NK-92 (cell line): ENCODE measurements around the gene TMEM167B.
"Not testable (repeated sequence)": the region's sequence is repeated elsewhere in the genome, so short reads cannot be mapped to it uniquely, and the experiment has no call there.

Source experiments
- DNase-seq: peaks from one replicate; lab custom pipeline; 2025; ENCODE audit not compliant: unreplicated experiment; lab: John Stamatoyannopoulos, UW

The TMEM167B gene

DNA sequence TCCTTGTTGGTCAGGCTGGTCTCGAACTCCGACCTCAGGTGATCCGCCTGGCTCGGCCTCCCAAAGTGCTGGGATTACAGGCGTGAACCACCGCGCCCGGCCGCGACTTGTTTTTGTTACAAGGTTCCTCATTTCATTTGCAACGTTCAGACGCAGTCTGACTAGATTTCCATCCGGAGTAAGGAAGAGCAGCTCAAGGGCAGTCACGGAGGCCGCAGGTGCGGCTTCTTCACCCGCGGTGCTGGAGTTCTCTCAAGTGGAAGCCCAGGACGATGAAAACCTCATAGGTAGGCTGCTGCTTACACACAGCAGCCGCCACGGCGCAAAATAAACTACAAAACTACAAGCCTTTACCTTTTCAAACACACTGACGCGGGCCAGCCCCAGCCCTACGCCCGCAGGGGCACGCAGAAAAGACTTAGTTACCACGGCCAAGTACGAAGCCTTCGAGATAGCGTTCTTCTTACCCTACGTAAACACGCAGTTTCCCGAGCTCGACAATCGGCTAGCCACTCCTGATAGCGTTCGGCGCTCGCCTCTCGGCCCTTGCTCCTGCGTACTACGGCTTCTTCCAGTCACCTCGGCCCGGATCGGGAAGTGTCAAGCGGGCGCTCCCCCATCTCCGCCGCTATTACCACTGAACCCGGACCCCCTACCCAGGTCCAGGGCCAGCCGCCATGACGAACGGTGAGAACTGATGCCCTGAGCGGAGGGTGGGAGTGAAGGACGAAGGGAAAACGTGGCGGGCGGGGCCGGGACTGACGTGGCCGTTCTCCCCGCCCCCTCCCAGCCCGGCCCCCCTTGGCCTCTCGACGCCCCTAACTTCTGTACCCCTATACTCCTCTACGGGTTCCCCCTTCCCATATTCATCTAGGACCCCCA, at the start of gene TMEM167B:
Gene TMEM167B, plus strand, starts transcription at position 569 of the 882 bp plus-strand sequence. Its CDS starts 109 bp downstream, at position 678.
- peak; percentile 35 for DNase-seq

- no peak for DNase-seq
Measured at GRCh38 chr1:109040989-109041620, 49.5 kb upstream of the TMEM167B start.

GRCh38 chr1:109041621-109042468, 48.7 kb upstream of the TMEM167B start, which contains the start of gene WDR47:
WDR47 (minus strand) TSS chr1:109042102; CDS start chr1:109023512, 18,590 bp downstream.
- peak; percentile 73 for DNase-seq

DNA sequence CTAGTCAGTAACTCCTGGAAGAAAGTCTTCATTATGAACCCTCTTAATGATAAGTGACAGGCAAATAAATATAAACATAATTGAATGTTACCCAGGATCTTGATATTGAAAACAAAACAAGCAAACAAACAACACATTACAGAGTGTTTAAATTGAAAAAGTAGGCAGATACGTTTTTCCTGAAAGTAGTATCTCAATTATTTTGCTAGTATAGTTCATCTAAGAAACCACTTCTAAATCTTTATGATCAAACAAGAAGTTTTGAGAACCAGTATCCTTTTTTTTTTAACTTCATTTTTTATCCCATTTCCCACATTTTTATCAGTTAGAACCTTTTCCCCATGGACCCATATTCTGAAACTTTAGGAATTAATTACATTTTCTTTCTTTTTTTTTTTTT, 45.0 kb upstream of the TMEM167B start:
- no peak for DNase-seq

DNA sequence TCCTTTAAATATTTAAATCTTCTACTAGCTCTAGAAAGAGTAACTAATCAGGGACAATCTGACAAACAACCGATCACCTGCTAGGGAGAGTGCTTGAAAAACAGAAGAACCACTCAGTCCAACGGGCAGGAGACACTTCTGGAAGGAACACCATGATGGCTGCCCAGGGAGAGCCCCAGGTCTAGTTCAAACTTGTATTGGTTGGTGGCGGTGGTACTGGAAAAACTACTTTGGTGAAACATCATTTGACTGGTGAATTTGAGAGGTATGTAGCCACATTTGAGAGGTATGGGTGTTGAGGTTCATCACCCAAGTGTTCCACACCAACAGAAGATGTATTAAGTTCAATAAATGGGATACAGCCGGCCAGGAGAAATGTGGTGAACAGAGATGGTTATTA, 43.9 kb upstream of the TMEM167B start:
- DNase-seq: no peak

DNA sequence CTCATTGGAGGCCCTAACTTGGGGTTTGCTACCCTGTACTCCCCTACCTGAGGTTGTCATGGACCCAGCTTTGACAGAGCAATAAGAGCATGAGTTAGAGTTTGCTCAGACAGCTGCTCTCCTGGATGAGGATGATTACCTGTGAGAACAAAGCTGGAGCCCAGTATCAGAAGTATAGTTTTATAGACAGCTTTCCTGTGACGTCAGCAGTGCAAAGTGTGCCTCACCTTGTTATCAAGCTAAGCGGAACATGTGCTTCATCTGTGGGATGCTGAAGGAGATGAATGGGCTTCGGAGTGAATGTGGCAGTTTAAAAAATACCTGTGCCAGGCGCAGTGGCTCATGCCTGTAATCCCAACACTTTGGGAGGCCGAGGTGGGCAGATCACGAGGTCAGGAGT, 43.2 kb upstream of the TMEM167B start:
- no peak for DNase-seq

- DNase-seq: no peak
Measured at GRCh38 chr1:109048335-109048734, 42.2 kb upstream of the TMEM167B start.

- DNase-seq: no peak
Measured at GRCh38 chr1:109050228-109050995, 40.2 kb upstream of the TMEM167B start.

GRCh38 chr1:109052145-109052544, 38.4 kb upstream of the TMEM167B start:
- DNase-seq: not testable (repeated sequence)

DNA sequence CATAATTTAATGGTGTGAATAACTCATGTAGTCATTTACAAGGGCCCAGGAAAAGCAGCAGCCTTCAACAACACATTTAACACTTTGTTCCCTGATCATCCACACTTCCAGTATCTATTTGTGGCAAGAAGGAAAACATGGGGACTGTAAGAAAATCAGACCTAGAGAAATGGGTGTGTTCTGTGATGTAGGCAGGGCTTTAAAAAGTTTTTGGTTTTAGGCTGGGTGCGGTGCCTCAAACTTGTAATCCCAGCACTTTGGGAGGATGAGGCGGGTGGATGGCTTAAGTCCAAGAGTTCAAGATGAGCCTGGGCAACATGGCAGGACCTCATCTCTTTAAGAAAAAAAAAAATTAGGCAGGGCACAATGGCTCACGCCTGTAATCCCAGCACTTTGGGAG, 34.5 kb upstream of the TMEM167B start:
- no peak for DNase-seq

- no peak for DNase-seq
Measured at GRCh38 chr1:109059026-109059425, 31.5 kb upstream of the TMEM167B start.

- no peak for DNase-seq
Measured at GRCh38 chr1:109060707-109061106, 29.9 kb upstream of the TMEM167B start.

DNA sequence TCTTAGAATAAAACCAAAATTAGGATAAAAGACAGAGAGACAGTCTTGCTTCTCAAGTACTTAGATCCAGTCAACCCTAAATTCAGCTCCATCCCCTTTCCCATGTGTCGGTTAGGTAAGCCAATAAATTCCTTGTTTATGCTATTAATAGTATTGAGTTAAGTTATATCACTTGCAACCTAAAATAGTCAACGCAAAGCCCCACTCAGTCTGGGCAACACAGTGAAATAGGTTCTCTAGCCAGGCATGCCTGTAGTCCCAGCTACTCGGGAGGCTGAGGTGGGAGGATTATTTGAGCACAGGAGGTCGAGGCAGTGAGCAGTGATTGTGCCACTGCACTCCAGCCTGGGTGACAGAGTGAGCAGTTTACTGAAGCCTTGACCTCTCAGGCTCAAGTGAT, 29.4 kb upstream of the TMEM167B start:
- DNase-seq: no peak

- no peak for DNase-seq
Measured at GRCh38 chr1:109065137-109065536, 25.4 kb upstream of the TMEM167B start.

DNA sequence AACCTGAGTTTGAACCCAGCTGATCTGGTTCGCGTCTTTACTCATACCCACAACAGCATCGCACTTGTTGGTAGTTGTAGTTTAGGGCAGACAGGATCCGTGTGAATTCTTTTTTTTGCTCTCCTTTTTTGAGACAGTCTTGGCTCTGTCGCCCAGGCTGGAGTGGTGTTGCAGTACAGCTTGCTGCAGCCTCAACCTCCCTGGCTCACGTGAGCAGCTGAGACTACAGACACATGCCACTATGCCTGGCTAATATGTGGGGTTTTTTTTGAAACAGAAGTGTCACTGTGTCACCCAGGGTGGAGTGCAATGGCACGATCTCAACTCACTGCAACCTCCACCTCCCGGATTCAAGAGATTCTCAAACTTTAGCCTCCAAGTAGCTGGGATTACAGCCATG, 22.7 kb upstream of the TMEM167B start:
- no peak for DNase-seq

- DNase-seq: no peak
Measured at GRCh38 chr1:109069294-109069693, 21.3 kb upstream of the TMEM167B start.

DNA sequence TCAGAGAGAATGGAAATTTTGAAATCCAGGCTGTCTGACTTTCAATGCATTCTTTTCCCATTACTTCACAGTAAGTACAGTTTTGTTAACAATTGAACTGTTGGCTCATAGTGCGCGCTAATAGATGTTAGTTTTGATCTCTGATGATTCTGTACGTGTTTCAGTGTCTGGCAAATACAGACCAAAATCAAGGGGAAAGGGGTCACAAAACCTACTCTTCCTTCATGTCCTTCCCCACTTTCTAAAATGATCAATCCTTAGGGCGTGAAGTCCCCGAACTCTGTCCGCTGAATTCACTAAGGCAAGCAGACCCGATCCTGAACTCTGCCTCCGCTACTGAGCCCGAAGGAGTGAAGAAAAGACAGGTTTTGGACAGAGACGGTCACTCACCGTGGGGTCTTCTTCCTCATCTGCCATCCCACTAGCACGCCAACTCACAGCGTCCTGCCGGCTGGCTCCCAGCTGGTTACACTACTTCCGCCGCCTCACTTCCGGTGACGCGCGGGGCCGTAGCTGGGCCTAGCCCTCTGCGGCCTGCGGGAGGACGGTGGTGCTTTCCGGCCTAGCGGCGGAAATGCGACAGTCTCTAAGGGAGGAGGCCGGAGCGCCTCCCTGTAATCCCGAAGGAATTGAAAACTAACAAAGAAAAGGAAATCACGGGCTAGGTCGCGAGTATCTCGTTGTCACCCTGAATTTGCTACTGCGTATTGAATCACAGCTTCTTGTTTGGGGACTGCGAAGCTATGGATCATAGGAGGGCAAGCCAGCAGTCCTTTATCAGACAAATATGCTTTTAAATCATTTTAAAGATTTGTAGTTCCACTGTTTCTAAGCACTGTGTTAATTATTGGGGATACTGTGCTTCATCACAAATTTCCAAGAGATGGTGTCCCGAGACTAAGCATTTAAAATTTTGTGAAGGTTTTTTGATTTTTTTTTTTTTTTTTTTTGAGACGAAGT, 14.8 kb upstream of the TMEM167B start, which contains the start of gene TAF13:
Gene TAF13, minus strand, starts transcription at position 473 of the 960 bp plus-strand sequence. Its CDS starts 56 bp downstream, at position 417.
- no peak for DNase-seq

GRCh38 chr1:109078317-109078716, 12.2 kb upstream of the TMEM167B start:
- DNase-seq: no peak

DNA sequence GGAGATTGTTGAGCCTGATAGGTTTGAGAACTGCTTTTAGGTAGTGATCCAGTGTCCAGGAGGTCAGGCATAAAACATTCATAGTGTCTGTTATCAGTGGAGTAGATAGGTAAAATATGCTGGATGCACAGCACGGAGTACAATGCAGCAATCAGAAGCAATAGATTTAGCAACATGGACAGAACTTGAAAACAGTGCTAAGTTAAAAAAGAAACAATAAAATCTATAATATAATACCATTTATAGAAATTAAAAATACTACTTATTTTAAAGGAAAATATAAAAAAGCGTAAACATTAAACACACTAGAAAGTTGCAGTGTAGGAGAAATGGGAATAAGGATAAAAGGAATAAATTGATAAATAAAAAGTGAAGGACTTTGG, 11.3 kb upstream of the TMEM167B start:
- DNase-seq: no peak
